CD4-positive, alpha-beta T cell treated with Interleukin-4 for 1 hour (primary cell): ENCODE data around the gene CRIP1.

Source experiments
- DNase-seq, 2 donors: peaks; one replicate each; pipeline ENCODE4 v3.0.0-alpha.2; 2020 to 2022

Gene CRIP1

GRCh38 chr14:105471297-105471821, 15.3 kb upstream of the CRIP1 start:
- no peak for DNase-seq

- no peak for DNase-seq
Measured at GRCh38 chr14:105471823-105472485, 14.7 kb upstream of the CRIP1 start.

GRCh38 chr14:105472486-105472991, 14.1 kb upstream of the CRIP1 start:
- DNase-seq, result no peak

GRCh38 chr14:105473033-105473676, 13.5 kb upstream of the CRIP1 start:
- no peak for DNase-seq

- peak; percentile 75 to 83 for DNase-seq
Measured at GRCh38 chr14:105473677-105474482, 12.8 kb upstream of the CRIP1 start.

- peak; percentile 39 to 61 for DNase-seq
Measured at GRCh38 chr14:105474483-105475268, 12.0 kb upstream of the CRIP1 start, which contains the start of gene CRIP2. Gene CRIP2 (plus strand): TSS chr14:105474821. CDS start chr14:105474863, 42 bp downstream.

- DNase-seq, result no peak
Measured at GRCh38 chr14:105475269-105476096, 11.2 kb upstream of the CRIP1 start.

GRCh38 chr14:105476097-105476830, 10.4 kb upstream of the CRIP1 start:
- no peak for DNase-seq

- no peak for DNase-seq
Measured at GRCh38 chr14:105476831-105477659, 9.6 kb upstream of the CRIP1 start.

- DNase-seq, result peak; percentile 86 to 88
Measured at GRCh38 chr14:105477660-105478397, 8.9 kb upstream of the CRIP1 start.

- DNase-seq, result peak; percentile 48 to 56
Measured at GRCh38 chr14:105478398-105479251, 8.1 kb upstream of the CRIP1 start.

GRCh38 chr14:105479431-105480158, 7.1 kb upstream of the CRIP1 start:
- DNase-seq, result peak in 1 of 2 donors; percentile 22

GRCh38 chr14:105480199-105480746, 6.4 kb upstream of the CRIP1 start:
- DNase-seq, result no peak

GRCh38 chr14:105480807-105481801, 5.6 kb upstream of the CRIP1 start:
- DNase-seq, result peak; percentile 93 to 94

- peak; percentile 99 for DNase-seq
Measured at GRCh38 chr14:105481886-105482457, 4.7 kb upstream of the CRIP1 start.
